A549 (cell line): Measurements from ENCODE around the gene PECR. TPM values are rescaled to one million over a fixed set of nuclear protein-coding genes. Genes with fewer than 3 reads are reported as not detected.

Experiments used
- ATAC-seq, 2 experiments: fragments of 200-7000 bp in 1 of 2; fragments of >200 bp in 1 of 2; cut with Nextera tagmentation in 1 of 2; cut with Tn5 transposase in 1 of 2; 3 replicates each; pipeline versions ENCODE4 v1.8.0 to v1.9.1; 2018 to 2020; ENCODE audit warnings: mild to moderate bottlenecking in 1 of 2, moderate library complexity in 1 of 2
- CTCF ChIA-PET: fragments of 300-600 bp; sonication (Branson Sonifier 250); formaldehyde crosslinking; extraction: SDS; loops from one replicate; lab custom pipeline; 2021; ENCODE audit warnings: antibody characterized with exemption, inconsistent platforms; lab: Yijun Ruan, JAX
- POLR2A ChIA-PET: fragments of 350-600 bp; formaldehyde crosslinking; extraction: SDS; loops from one replicate; lab custom pipeline; 2021; ENCODE audit warnings: antibody characterized with exemption, inconsistent platforms; lab: Yijun Ruan, JAX
- DNase-seq, 2 experiments: peaks; one replicate each; pipeline versions ENCODE4 v3.0.0 to v3.0.0-alpha.2; 2011 to 2016; ENCODE audit warnings: low read depth in 1 of 2, low spot score in 1 of 2
- FAIRE-seq: peaks from 2 replicates; lab custom pipeline; 2011; peaks lifted over from hg19 to GRCh38; lab: Jason Lieb, UNC
- H3K27ac ChIP-seq, 2 experiments: fragments of >200 bp; sonication (Bioruptor Twin); formaldehyde crosslinking; 3 replicates each; pipeline ENCODE4 v1.5.1; 2016 to 2017
- H3K4me1 ChIP-seq: fragments of >200 bp; sonication (Bioruptor Twin); formaldehyde crosslinking; 3 replicates; pipeline ENCODE4 v1.6.1; 2016
- H3K4me2 ChIP-seq: fragments of >200 bp; sonication (Bioruptor Twin); formaldehyde crosslinking; 3 replicates; pipeline ENCODE4 v1.6.1; 2016
- H3K4me3 ChIP-seq: fragments of >200 bp; sonication (Bioruptor Twin); formaldehyde crosslinking; 3 replicates; pipeline ENCODE4 v1.5.1; 2016
- H3K9me3 ChIP-seq: fragments of >200 bp; sonication (Bioruptor Twin); formaldehyde crosslinking; 3 replicates; pipeline ENCODE4 v1.6.1; 2016
- BHLHE40 ChIP-seq: IDR thresholded peaks from 2 replicates; pipeline ENCODE4 v1.6.1; 2012; ENCODE audit warnings: low read depth, low read length, inconsistent platforms
- FOXS1 ChIP-seq: fragments of 250-450 bp; sonication (Bioruptor Pico); IDR thresholded peaks from 2 replicates; pipeline ENCODE4 v1.5.0; 2020; ENCODE audit warnings: mild to moderate bottlenecking, moderate library complexity
- HOXA7 ChIP-seq: fragments of 250-450 bp; sonication (Bioruptor Pico); IDR thresholded peaks from 2 replicates; pipeline ENCODE4 v1.5.0; 2020; ENCODE audit warnings: mild to moderate bottlenecking, moderate library complexity
- KDM1A ChIP-seq: fragments of 200-600 bp; sonication (generic); IDR thresholded peaks from 2 replicates; pipeline ENCODE4 v1.6.1; 2016; ENCODE audit warnings: low read depth, mild to moderate bottlenecking
- MAX ChIP-seq: IDR thresholded peaks from 2 replicates; pipeline ENCODE4 v1.6.1; 2012
- MAZ ChIP-seq: fragments of 150-350 bp; IDR thresholded peaks from 2 replicates; pipeline ENCODE4 v1.6.1; 2014; ENCODE audit warnings: antibody characterized with exemption, low read depth, low read length, borderline replicate concordance
- MYC ChIP-seq: IDR thresholded peaks from 2 replicates; pipeline ENCODE4 v1.6.1; 2012; ENCODE audit warnings: mild to moderate bottlenecking, inconsistent platforms, low read length, improper control_type of control experiment, borderline replicate concordance
- NFE2L2 ChIP-seq: fragments of 150-350 bp; conservative IDR thresholded peaks from 2 replicates; pipeline ENCODE4 v1.6.1; 2014; ENCODE audit warnings: low read length
- NR3C1 ChIP-seq: fragments of >200 bp; sonication (Bioruptor Twin); formaldehyde crosslinking; IDR thresholded peaks from 3 replicates; pipeline ENCODE4 v1.6.1; 2017
- PBX3 ChIP-seq: IDR thresholded peaks from 2 replicates; pipeline ENCODE4 v1.6.1; 2012
- PHF8 ChIP-seq: fragments of 200-600 bp; sonication (generic); IDR thresholded peaks from 2 replicates; pipeline ENCODE4 v1.6.1; 2016; ENCODE audit warnings: low read depth, mild to moderate bottlenecking, antibody characterized with exemption, moderate library complexity, borderline replicate concordance
- POLR2A ChIP-seq: IDR thresholded peaks from 2 replicates; pipeline ENCODE4 v1.6.1; 2012; ENCODE audit warnings: mild to moderate bottlenecking, low read length
- POLR2AphosphoS2 ChIP-seq: conservative IDR thresholded peaks from 2 replicates; pipeline ENCODE4 v1.6.1; 2012; ENCODE audit warnings: low read length, improper control_type of control experiment, inconsistent platforms
- RAD21 ChIP-seq, 2 experiments: fragments of >200 bp in 1 of 2; sonication (Bioruptor Twin) in 1 of 2; formaldehyde crosslinking in 1 of 2; IDR thresholded peaks in 1 of 2; conservative IDR thresholded peaks in 1 of 2; 2 replicates in 1 of 2; 3 replicates in 1 of 2; pipeline ENCODE4 v1.6.1; 2012 to 2018; ENCODE audit warnings: inconsistent platforms in 1 of 2
- RARB ChIP-seq: fragments of 250-450 bp; sonication (Bioruptor Pico); IDR thresholded peaks from 2 replicates; pipeline ENCODE4 v1.8.0; 2021; ENCODE audit warnings: mild to moderate bottlenecking, moderate library complexity
- REST ChIP-seq: fragments of 200-600 bp; sonication (generic); IDR thresholded peaks from 2 replicates; pipeline ENCODE4 v1.6.1; 2016; ENCODE audit warnings: antibody characterized with exemption, mild to moderate bottlenecking, moderate library complexity
- RFX5 ChIP-seq: fragments of 450-650 bp; IDR thresholded peaks from 2 replicates; pipeline ENCODE4 v1.7.1; 2014; ENCODE audit warnings: antibody characterized with exemption, mild to moderate bottlenecking, moderate library complexity
- RNF2 ChIP-seq: fragments of 200-600 bp; sonication (generic); IDR thresholded peaks from 2 replicates; pipeline ENCODE4 v1.6.1; 2016; ENCODE audit warnings: low read depth, mild to moderate bottlenecking, antibody characterized with exemption, moderate library complexity, borderline replicate concordance
- SREBF2 ChIP-seq: fragments of 450-650 bp; IDR thresholded peaks from 2 replicates; pipeline ENCODE4 v1.6.1; 2014; ENCODE audit warnings: mild to moderate bottlenecking, moderate library complexity
- ZC3H11A ChIP-seq: fragments of 450-650 bp; IDR thresholded peaks from 2 replicates; pipeline ENCODE4 v1.6.1; 2014; ENCODE audit warnings: antibody characterized with exemption, mild to moderate bottlenecking
- ZNF302 ChIP-seq: fragments of 250-450 bp; sonication (Bioruptor Pico); IDR thresholded peaks from 2 replicates; pipeline ENCODE4 v1.9.0; 2021; ENCODE audit warnings: inconsistent platforms, mild to moderate bottlenecking, moderate library complexity
- WGBS: methylation state at CpG from one replicate; pipeline ENCODE4 v1.1.6; 2017; ENCODE audit errors: missing lambda C conversion rate; 5-methylcytosine and 5-hydroxymethylcytosine counted together
- polyA plus RNA-seq, 4 experiments: library from polyadenylated mRNA; depleted of rRNA in 3 of 4; stranded (reverse); fragments of >200 nt; fragmentation: RNase III in 1 of 4; extraction: RNeasy Plus Mini Kit Qiagen cat#74134 plus additional on column Dnase treatment in 1 of 4; gene quantifications; 2 replicates in 3 of 4; 3 replicates in 1 of 4; pipeline ENCODE4 v1.2.3, GENCODE V29; 2011 to 2017
- TF ChIP-seq, protein P1 (sequence below): fragments of >200 bp; sonication (Bioruptor Twin); formaldehyde crosslinking; IDR thresholded peaks from 3 replicates; pipeline ENCODE4 v1.6.1; 2016

PECR gene
- polyA plus RNA-seq, 2 of the 4 experiments (the other 2 are of a cell fraction) = 16.8 to 39.9 TPM

DNA sequence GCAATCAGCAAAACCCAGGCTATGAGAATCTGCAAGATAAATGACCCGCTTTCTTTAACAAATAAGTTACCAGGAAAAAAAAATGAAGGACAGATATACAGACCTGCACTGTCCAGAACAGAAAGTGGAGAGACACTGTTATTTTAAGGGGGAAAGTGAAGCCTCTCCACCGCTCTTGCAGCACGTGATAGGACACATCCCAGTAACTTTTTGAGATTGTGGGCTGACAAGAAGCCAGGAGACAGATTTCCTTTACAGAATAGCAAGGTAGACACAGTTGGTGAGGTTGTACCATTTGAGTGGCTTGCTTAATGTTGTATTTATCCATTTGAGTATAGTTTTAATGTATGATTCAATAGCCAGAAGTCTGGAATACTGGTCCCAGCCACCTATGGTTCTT lies 13.1 kb upstream of the PECR start:
- no peak for ATAC-seq
- no peak for FAIRE-seq
- WGBS = 72% methylated on average over 3 of the region's 3 CpGs
- Histone ChIP-seq H3K27ac (no peak overlapping the region), H3K9me3 (no peaks in the 10 kb centered on the region), H3K4me1 (no peaks in the 10 kb centered on the region), H3K4me3 (no peak overlapping the region), H3K4me2 (no peak overlapping the region)
- TF ChIP-seq BHLHE40 (no peak), NFE2L2 (no peak), RARB (CRISPR knock-in tag) (no peak), POLR2AphosphoS2 (no peak), FOXS1 (CRISPR knock-in tag) (no peak), HOXA7 (CRISPR knock-in tag) (no peak), REST (no peak), NR3C1 (no peak), RFX5 (no peak), RAD21 (conservative IDR thresholded peaks at IDR 0.05 in 1 of 2, IDR thresholded peaks at IDR 0.05 in 1 of 2) (no peak), KDM1A (no peak), POLR2A (no peak)
- TF ChIP-seq, protein P1, sequence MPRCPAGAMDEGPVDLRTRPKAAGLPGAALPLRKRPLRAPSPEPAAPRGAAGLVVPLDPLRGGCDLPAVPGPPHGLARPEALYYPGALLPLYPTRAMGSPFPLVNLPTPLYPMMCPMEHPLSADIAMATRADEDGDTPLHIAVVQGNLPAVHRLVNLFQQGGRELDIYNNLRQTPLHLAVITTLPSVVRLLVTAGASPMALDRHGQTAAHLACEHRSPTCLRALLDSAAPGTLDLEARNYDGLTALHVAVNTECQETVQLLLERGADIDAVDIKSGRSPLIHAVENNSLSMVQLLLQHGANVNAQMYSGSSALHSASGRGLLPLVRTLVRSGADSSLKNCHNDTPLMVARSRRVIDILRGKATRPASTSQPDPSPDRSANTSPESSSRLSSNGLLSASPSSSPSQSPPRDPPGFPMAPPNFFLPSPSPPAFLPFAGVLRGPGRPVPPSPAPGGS = no peak
- DNase-seq = no peak
- ChIA-PET POLR2A (no interaction called here), CTCF (interaction anchor here (1.4 kb wide), 1 partner anchor 58 kb away, joined by 3 read pairs; no protein-coding TSS in a partner anchor)

- no peak for DNase-seq
- Histone ChIP-seq H3K9me3 (no peaks in the 10 kb centered on the region), H3K27ac (no peak overlapping the region), H3K4me1 (no peaks in the 10 kb centered on the region), H3K4me2 (no peak overlapping the region), H3K4me3 (no peak overlapping the region)
- ChIA-PET CTCF (interaction anchor here (1.2 to 1.8 kb wide), 2 partner anchors 9 to 11 kb away, joined by 3 to 6 read pairs; no protein-coding TSS in a partner anchor), POLR2A (interaction anchor here (1.1 kb wide), 1 partner anchor 11 kb away, joined by 3 read pairs; the partner anchor contains the start of genes PECR and TMEM169)
- WGBS = 19% methylated on average over 2 of the region's 2 CpGs
- no peak for ATAC-seq
- TF ChIP-seq PBX3 (no peak), RNF2 (no peak), MAZ (no peak), REST (no peak), MYC (no peak), PHF8 (no peak), ZC3H11A (no peak), ZNF302 (CRISPR knock-in tag) (no peak), SREBF2 (no peak), MAX (no peak)
- FAIRE-seq = no peak
Measured at GRCh38 chr2:216092646-216093045, 11.0 kb upstream of the PECR start.
